ENCODE measurements around the gene ASTE1. TPM values are rescaled to one million over a fixed set of nuclear protein-coding genes. Genes with fewer than 3 reads are reported as not detected.

Gene ASTE1
- total RNA-seq, 1 experiment from 2014 or later, result 2.4 TPM

DNA sequence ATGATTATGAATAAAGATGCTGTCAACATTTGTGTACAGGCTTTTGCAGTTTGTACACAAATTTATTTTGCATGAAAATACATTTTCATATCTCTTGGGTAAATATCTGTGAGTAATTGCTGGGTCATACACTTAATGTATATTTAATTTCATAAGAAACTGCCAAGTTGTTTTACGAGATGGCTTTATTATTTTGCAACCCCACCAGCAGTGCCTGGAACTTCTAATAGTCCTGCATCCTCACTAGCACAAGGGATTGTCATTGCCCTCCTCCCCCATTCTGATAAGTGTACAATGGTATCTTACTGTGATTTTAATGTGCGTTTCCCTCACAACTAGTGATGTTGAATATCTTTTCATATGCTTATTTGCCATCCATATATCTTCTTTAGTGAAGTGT lies 45.2 kb downstream of the ASTE1 start:
- BruUV-seq (replicated peaks), result no TSS peak
- no peaks in the 10 kb centered on the region for H3K4me1 ChIP-seq (ENCODE audit: control insufficient read depth in 1 of 2, insufficient read depth in 2 of 2, low read length in 2 of 2)
- H3K4me2 ChIP-seq (ENCODE audit: low read length), result no peak overlapping the region
- peaks cover 0 to 9% of the 10 kb centered on the region in 2 experiments; a peak in 1 of 4 replicates for H3K36me3 ChIP-seq (ENCODE audit: control insufficient read depth in 1 of 2, insufficient read depth in 2 of 2, low read length in 2 of 2)
- ChIA-PET POLR2A (no interaction called here), RAD21 (ENCODE audit: low non-redundant PET in 1 of 2, low total read pairs in 2 of 2, uncharacterized antibody in 2 of 2, unreplicated experiment in 2 of 2) (no interaction called here), CTCF (no interaction called here)
- H3K27me3 ChIP-seq (ENCODE audit: insufficient read depth, low read length), result no peaks in the 10 kb centered on the region
- no peaks in the 10 kb centered on the region for H3K79me2 ChIP-seq (ENCODE audit: insufficient read depth, low read length)
- H3K4me3 ChIP-seq (replicated peaks in 1 of 2; ENCODE audit: low read depth in 1 of 2, low read length in 2 of 2), result no peak overlapping the region
- TF ChIP-seq JUND (IDR thresholded peaks at IDR 0.05) (no peak), EZH2phosphoT487 (IDR thresholded peaks at IDR 0.05; ENCODE audit: borderline replicate concordance) (no peak), ELF1 (IDR thresholded peaks at IDR 0.05; ENCODE audit: borderline replicate concordance, low read depth) (no peak), TCF7L2 (IDR thresholded peaks at IDR 0.05; ENCODE audit: borderline replicate concordance, extremely low read depth, insufficient read depth, insufficient read length) (no peak), EZH2 (IDR thresholded peaks at IDR 0.05) (no peak), ZNF274 (IDR thresholded peaks at IDR 0.05; ENCODE audit: low read depth, low read length) (no peak), SIN3A (IDR thresholded peaks at IDR 0.05; ENCODE audit: low read depth) (no peak), CBX3 (IDR thresholded peaks at IDR 0.05; ENCODE audit: low read depth) (no peak), SRF (IDR thresholded peaks at IDR 0.05; ENCODE audit: low read depth) (no peak)
- TF ChIP-seq, protein P1, sequence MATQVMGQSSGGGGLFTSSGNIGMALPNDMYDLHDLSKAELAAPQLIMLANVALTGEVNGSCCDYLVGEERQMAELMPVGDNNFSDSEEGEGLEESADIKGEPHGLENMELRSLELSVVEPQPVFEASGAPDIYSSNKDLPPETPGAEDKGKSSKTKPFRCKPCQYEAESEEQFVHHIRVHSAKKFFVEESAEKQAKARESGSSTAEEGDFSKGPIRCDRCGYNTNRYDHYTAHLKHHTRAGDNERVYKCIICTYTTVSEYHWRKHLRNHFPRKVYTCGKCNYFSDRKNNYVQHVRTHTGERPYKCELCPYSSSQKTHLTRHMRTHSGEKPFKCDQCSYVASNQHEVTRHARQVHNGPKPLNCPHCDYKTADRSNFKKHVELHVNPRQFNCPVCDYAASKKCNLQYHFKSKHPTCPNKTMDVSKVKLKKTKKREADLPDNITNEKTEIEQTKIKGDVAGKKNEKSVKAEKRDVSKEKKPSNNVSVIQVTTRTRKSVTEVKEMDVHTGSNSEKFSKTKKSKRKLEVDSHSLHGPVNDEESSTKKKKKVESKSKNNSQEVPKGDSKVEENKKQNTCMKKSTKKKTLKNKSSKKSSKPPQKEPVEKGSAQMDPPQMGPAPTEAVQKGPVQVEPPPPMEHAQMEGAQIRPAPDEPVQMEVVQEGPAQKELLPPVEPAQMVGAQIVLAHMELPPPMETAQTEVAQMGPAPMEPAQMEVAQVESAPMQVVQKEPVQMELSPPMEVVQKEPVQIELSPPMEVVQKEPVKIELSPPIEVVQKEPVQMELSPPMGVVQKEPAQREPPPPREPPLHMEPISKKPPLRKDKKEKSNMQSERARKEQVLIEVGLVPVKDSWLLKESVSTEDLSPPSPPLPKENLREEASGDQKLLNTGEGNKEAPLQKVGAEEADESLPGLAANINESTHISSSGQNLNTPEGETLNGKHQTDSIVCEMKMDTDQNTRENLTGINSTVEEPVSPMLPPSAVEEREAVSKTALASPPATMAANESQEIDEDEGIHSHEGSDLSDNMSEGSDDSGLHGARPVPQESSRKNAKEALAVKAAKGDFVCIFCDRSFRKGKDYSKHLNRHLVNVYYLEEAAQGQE (IDR thresholded peaks at IDR 0.05; ENCODE audit: low read depth), result no peak
- TF ChIP-seq, protein P2, sequence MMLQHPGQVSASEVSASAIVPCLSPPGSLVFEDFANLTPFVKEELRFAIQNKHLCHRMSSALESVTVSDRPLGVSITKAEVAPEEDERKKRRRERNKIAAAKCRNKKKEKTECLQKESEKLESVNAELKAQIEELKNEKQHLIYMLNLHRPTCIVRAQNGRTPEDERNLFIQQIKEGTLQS (IDR thresholded peaks at IDR 0.05), result no peak
- no peaks in the 10 kb centered on the region for H3K9me2 ChIP-seq (ENCODE audit: insufficient read depth)
- no peak overlapping the region for H2AFZ ChIP-seq (ENCODE audit: low read depth, low read length, poor library complexity, severe bottlenecking)
- ATAC-seq (no peak), DNase-seq (ENCODE audit: low read depth, low spot score) (no peak)
- no peak overlapping the region for H3K27ac ChIP-seq (ENCODE audit: low read depth, low read length)
- no peaks in the 10 kb centered on the region for H3K9me3 ChIP-seq (ENCODE audit: control insufficient read depth in 1 of 2, insufficient read depth in 1 of 2, low read depth in 1 of 2, low read length in 2 of 2)
- H3K9ac ChIP-seq (ENCODE audit: low read length), result no peak overlapping the region
- H4K20me1 ChIP-seq (ENCODE audit: insufficient read depth), result no peaks in the 10 kb centered on the region
- intact Hi-C loops (cut with micrococcal nuclease), result no loop called here
